Activated T-helper 9 cell treated with anti-CD3 and anti-CD28 coated beads, Interleukin-2, amount 50 U/mL, for 16 hours (primary cell): ENCODE data around the gene PACS2.
A peak's percentile ranks its signal among the peaks of the same experiment; 100 is the strongest.

Experiments used
- DNase-seq: peaks from one replicate; pipeline ENCODE4 v3.0.0-alpha.2; 2020; ENCODE audit warnings: low read depth

PACS2 gene

GRCh38 chr14:105386581-105387529 lies 72.3 kb downstream of the PACS2 start:
- no peak for DNase-seq

GRCh38 chr14:105387530-105387922 lies 73.0 kb downstream of the PACS2 start:
- no peak for DNase-seq

- DNase-seq = no peak
Observed at GRCh38 chr14:105388110-105388951, 73.8 kb downstream of the PACS2 start.

GRCh38 chr14:105388976-105389375 lies 74.4 kb downstream of the PACS2 start:
- no peak for DNase-seq

GRCh38 chr14:105389534-105389933 lies 75.0 kb downstream of the PACS2 start:
- no peak for DNase-seq

- DNase-seq = no peak
Observed at GRCh38 chr14:105389976-105390848, 75.7 kb downstream of the PACS2 start.

GRCh38 chr14:105390849-105391500 lies 76.4 kb downstream of the PACS2 start:
- no peak for DNase-seq

- no peak for DNase-seq
Observed at GRCh38 chr14:105391541-105391940, 77.0 kb downstream of the PACS2 start.

GRCh38 chr14:105392131-105393090 lies 77.9 kb downstream of the PACS2 start:
- DNase-seq = no peak

- no peak for DNase-seq
Observed at GRCh38 chr14:105393151-105393550, 78.6 kb downstream of the PACS2 start.

GRCh38 chr14:105394714-105395537 lies 80.4 kb downstream of the PACS2 start:
- DNase-seq = no peak

GRCh38 chr14:105395538-105395854 lies 80.9 kb downstream of the PACS2 start:
- DNase-seq = no peak

GRCh38 chr14:105397350-105397931 lies 82.9 kb downstream of the PACS2 start:
- DNase-seq = no peak

- DNase-seq = peak; percentile 87
Observed at GRCh38 chr14:105398044-105398725, 83.6 kb downstream of the PACS2 start, which contains the start of gene TEX22. Gene TEX22 (plus strand): TSS chr14:105398538. CDS start chr14:105399341, 803 bp downstream.

- DNase-seq = no peak
Observed at GRCh38 chr14:105398726-105399465, 84.3 kb downstream of the PACS2 start.

GRCh38 chr14:105399466-105399775 lies 84.9 kb downstream of the PACS2 start:
- no peak for DNase-seq

- no peak for DNase-seq
Observed at GRCh38 chr14:105400016-105400415, 85.5 kb downstream of the PACS2 start.

GRCh38 chr14:105401699-105402098 lies 87.2 kb downstream of the PACS2 start:
- no peak for DNase-seq
